ENCODE results near the gene SMYD3.

Gene SMYD3

GRCh38 chr1:246200225-246200624 lies 306.9 kb downstream of the SMYD3 start:
- TF ChIP-seq, protein P1, sequence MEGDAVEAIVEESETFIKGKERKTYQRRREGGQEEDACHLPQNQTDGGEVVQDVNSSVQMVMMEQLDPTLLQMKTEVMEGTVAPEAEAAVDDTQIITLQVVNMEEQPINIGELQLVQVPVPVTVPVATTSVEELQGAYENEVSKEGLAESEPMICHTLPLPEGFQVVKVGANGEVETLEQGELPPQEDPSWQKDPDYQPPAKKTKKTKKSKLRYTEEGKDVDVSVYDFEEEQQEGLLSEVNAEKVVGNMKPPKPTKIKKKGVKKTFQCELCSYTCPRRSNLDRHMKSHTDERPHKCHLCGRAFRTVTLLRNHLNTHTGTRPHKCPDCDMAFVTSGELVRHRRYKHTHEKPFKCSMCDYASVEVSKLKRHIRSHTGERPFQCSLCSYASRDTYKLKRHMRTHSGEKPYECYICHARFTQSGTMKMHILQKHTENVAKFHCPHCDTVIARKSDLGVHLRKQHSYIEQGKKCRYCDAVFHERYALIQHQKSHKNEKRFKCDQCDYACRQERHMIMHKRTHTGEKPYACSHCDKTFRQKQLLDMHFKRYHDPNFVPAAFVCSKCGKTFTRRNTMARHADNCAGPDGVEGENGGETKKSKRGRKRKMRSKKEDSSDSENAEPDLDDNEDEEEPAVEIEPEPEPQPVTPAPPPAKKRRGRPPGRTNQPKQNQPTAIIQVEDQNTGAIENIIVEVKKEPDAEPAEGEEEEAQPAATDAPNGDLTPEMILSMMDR (conservative IDR thresholded peaks at IDR 0.05; ENCODE audit: low read depth, low read length) = no peak
- Histone ChIP-seq H4K20me1 (ENCODE audit: insufficient read depth) (no peaks in the 10 kb centered on the region), H3K36me3 (ENCODE audit: insufficient read depth) (no peaks in the 10 kb centered on the region), H3K27me3 (ENCODE audit: insufficient read depth, low read depth) (no peaks in the 10 kb centered on the region), H3K4me3 (IDR thresholded peaks at IDR 0.05; ENCODE audit: insufficient read depth, low read depth, low read length) (no peak overlapping the region), H3K4me1 (ENCODE audit: low read depth, poor library complexity, severe bottlenecking) (no peaks in the 10 kb centered on the region), H2AFZ (ENCODE audit: low read depth) (no peak overlapping the region), H3K9ac (no peak overlapping the region), H3K79me2 (ENCODE audit: insufficient read depth, low read depth) (no peaks in the 10 kb centered on the region), H3K27ac (no peak overlapping the region), H3K4me2 (no peak overlapping the region)

DNA sequence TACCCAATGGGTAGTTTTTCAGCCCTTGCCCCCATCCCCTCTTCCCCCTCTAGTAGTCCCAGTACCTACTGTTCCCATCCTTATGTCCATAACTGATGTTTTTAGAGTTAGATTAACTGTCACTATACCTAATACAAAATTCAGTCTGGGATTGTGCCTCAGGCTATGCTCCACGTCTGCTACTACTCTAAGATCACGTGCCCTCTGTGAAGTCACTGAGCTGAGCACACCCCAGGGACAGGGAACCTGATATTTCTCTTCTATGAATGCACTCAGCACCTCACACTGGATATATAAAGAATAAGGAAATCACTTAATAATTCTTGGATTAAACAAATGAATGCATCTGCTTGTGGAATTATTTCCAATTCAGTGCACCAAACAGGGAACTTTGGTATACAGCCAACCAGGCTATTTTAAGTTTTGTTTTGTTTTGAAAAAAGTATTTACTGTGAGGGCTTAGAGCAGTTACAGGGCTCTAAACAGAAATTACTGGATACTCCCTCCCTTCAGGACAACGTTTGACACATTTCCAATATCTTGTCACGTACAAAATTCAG lies 307.9 kb downstream of the SMYD3 start:
- Histone ChIP-seq H3K4me2 (no peak overlapping the region), H3K36me3 (ENCODE audit: insufficient read depth) (no peaks in the 10 kb centered on the region), H3K27me3 (ENCODE audit: insufficient read depth, low read depth) (no peaks in the 10 kb centered on the region), H4K20me1 (ENCODE audit: insufficient read depth) (no peaks in the 10 kb centered on the region), H3K4me3 (IDR thresholded peaks at IDR 0.05; ENCODE audit: insufficient read depth, low read depth, low read length) (no peak overlapping the region), H3K79me2 (ENCODE audit: insufficient read depth, low read depth) (no peaks in the 10 kb centered on the region), H2AFZ (ENCODE audit: low read depth) (no peak overlapping the region), H3K4me1 (ENCODE audit: low read depth, poor library complexity, severe bottlenecking) (no peaks in the 10 kb centered on the region), H3K27ac (no peak overlapping the region), H3K9ac (no peak overlapping the region)
- TF ChIP-seq, protein P1 (conservative IDR thresholded peaks at IDR 0.05; ENCODE audit: low read depth, low read length) = no peak

GRCh38 chr1:246198115-246198816 lies 308.8 kb downstream of the SMYD3 start:
- no peak overlapping the region for H3K9ac ChIP-seq
- no peak overlapping the region for H3K27ac ChIP-seq
- TF ChIP-seq, protein P1 (conservative IDR thresholded peaks at IDR 0.05; ENCODE audit: low read depth, low read length) = no peak
- H3K4me3 ChIP-seq (IDR thresholded peaks at IDR 0.05; ENCODE audit: insufficient read depth, low read depth, low read length) = no peak overlapping the region
- H3K27me3 ChIP-seq (ENCODE audit: insufficient read depth, low read depth) = no peaks in the 10 kb centered on the region
- H3K36me3 ChIP-seq (ENCODE audit: insufficient read depth) = no peaks in the 10 kb centered on the region
- H3K4me1 ChIP-seq (ENCODE audit: low read depth, poor library complexity, severe bottlenecking) = no peaks in the 10 kb centered on the region
- H3K79me2 ChIP-seq (ENCODE audit: insufficient read depth, low read depth) = no peaks in the 10 kb centered on the region
- no peak overlapping the region for H2AFZ ChIP-seq (ENCODE audit: low read depth)
- no peak overlapping the region for H3K4me2 ChIP-seq
- H4K20me1 ChIP-seq (ENCODE audit: insufficient read depth) = no peaks in the 10 kb centered on the region

GRCh38 chr1:246197076-246197475 lies 310.0 kb downstream of the SMYD3 start:
- H4K20me1 ChIP-seq (ENCODE audit: insufficient read depth) = no peaks in the 10 kb centered on the region
- no peak overlapping the region for H3K4me3 ChIP-seq (IDR thresholded peaks at IDR 0.05; ENCODE audit: insufficient read depth, low read depth, low read length)
- H3K9ac ChIP-seq = no peak overlapping the region
- TF ChIP-seq, protein P1 (conservative IDR thresholded peaks at IDR 0.05; ENCODE audit: low read depth, low read length) = no peak
- no peaks in the 10 kb centered on the region for H3K4me1 ChIP-seq (ENCODE audit: low read depth, poor library complexity, severe bottlenecking)
- H3K36me3 ChIP-seq (ENCODE audit: insufficient read depth) = no peaks in the 10 kb centered on the region
- H3K27ac ChIP-seq = no peak overlapping the region
- H3K4me2 ChIP-seq = no peak overlapping the region
- no peaks in the 10 kb centered on the region for H3K27me3 ChIP-seq (ENCODE audit: insufficient read depth, low read depth)
- H2AFZ ChIP-seq (ENCODE audit: low read depth) = no peak overlapping the region
- no peaks in the 10 kb centered on the region for H3K79me2 ChIP-seq (ENCODE audit: insufficient read depth, low read depth)
